HG03103 (cell line): ENCODE measurements around the gene ANKRD23.

ENCODE experiments used
- ATAC-seq: cut with Tn5 transposase; IDR thresholded peaks from one replicate; pipeline ENCODE4 v1.9.1; 2021; ENCODE audit warnings: low read depth; ENCODE audit not compliant: unreplicated experiment

The ANKRD23 gene

DNA sequence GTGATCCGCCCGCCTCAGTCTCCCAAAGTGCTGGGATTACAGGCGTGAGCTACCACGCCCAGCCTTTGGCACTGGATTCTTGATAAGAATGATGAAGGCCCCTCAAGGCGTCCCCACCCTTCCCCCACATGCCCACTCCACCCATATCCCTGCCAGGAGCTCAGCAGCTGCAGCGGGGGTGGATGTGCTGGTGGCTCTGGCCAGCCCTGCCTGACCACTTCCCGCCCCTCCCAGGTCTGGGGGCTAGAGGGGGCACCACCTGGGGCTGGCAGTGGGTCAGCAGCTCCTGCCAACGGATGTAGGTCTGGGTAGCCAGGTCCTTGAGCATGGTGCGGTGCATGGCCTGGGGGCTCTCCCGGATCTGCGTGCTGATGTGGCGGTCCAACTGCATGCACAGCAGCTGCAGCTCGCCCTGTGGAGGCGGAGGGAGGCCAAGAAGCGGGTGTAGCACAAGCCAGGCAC is 33.8 kb upstream of the ANKRD23 start:
- ATAC-seq = no peak

DNA sequence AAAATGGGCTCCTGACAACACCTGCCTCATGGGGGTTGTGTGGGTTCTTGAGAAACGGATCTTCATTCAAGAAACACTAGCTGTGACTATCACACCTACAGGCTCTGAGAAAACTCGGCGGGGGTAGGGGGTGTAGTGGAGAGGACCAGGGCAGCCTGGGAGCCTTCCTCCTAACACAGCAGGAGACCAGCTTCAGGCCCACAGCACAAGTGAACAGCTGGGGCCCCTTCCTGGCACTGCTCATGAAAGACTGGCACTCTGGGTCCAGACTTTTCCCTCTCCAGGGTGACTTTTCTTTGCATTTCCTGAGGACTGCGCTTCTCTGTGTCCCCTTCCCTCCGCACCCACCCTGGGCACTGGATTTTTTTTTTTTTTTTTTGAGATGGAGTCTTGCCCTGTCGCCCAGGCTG is 33.2 kb upstream of the ANKRD23 start:
- no peak for ATAC-seq

DNA sequence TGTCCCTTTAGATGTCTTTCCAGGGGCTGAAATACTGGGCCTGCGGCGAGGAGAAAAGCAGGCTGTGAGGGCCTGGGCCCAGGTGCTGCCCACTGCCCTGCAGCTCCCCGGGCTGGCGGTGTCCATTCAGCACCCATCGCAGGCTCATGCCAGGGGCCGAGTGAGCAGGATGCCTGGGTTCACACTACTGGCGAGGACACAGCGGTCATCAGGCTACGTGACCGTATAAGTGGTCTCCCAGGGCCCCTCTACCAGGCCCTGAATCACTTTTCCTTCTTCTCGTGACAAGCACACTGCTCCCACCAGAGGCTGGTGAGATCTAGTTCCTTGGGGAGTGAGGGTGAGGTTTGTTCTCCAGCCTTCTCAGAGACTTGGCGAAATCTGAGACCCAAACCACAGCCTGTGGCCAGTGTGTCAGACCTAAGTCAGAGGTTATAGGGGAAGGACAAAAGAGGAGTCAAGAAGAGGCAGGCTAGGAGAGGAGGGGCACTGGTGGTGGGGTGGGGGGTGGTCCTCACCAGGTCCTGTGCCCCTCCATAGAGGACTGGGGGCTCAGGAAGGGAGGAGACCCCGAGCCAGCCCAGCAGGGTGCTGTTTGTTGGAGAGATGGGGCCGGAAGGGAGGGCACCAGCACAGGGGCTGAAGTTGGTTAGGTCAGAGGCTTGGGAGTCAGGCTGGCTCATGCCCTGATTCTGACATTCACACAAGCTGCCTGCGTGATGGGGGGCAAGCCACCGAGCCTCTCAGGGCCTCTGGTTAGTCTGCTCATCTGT is 32.6 kb upstream of the ANKRD23 start:
- no peak for ATAC-seq

DNA sequence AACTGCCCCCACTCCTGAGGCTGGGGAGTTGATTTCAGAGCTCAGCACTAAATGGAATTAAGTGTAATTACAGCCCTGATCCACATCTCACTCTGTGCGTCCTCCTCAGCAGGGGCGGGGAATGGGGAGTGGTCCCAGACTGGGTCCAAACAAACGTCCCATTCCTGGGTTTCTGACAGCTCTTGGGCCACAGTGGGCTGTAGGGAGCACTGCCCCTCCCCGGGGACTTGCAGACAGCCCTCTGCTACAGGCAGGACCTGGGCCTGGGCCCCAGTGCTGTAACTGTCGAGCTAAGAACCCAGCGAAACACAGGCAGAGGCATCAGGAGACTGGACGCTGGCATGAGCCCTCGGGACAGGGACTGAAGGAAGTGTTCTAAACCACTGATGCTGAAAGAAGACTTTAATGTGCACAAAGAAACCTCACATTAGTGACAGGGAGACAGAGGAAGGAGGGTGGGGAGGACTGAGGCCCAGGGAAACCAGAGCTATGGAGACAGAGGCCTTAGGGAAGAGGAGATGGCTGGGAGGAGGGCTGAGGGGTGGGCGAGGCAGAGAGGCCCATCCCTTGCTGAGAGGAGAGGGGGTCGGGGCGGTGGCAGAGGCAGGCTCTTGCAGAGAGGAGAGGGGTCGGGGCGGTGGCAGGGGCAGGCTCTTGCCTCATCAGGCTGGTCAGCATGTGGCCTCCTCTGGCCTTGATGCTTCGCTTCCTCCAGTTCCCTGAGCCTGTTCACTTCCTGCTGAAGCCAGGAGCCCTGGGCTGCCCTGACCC is 31.9 kb upstream of the ANKRD23 start:
- no peak for ATAC-seq

DNA sequence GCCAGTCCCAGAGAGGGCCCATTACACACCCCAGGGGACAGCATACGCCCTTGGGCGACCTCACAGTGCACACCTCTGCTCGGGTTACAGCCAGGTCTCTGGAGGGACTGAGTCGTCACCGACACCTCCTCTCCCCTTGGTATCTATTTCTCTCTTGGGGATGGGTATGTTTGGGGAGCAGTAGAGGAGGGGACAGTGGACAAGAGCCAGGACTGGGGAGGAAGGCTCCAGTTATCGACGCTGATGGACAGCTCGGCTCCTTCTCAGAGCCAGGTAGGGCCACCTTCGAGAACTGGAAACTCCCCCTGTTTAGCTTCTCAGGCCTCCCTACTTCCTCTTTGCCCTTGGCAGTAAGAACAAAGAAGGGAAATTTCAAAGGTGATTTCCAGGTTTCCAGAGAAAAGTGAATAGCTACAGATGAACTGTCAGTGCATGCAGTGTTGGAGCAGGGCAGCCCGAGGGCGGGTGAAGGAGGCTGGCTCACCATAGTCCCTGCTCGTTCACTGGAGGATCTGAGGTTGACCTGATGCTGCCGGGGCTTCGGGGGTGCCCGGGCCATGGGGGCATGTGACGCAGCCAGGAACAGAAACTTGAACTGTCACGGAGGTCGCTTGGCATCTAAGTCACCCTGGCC is 30.5 kb upstream of the ANKRD23 start:
- no peak for ATAC-seq

DNA sequence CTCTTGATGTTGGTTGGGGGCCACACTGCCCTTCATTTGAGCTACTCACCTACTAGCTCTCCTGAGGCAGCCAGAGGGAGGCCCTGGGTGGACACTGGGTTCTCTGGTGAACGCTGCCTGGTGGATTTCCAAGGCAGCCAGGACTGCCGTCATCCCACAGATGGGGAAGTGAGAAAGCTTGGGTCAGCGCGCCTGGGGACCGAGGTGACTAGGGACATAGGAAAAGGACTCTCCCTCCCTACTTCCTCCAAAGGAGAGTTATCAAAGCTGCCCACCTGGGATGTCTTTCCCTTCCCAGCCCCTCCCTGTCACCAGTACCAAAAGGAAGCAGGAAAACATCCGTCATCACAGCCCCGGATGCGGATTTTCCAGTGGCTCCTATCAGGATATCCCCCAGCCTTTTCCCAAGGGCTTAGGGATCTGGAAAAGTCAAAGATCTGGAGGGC is 29.9 kb upstream of the ANKRD23 start:
- ATAC-seq = no peak

DNA sequence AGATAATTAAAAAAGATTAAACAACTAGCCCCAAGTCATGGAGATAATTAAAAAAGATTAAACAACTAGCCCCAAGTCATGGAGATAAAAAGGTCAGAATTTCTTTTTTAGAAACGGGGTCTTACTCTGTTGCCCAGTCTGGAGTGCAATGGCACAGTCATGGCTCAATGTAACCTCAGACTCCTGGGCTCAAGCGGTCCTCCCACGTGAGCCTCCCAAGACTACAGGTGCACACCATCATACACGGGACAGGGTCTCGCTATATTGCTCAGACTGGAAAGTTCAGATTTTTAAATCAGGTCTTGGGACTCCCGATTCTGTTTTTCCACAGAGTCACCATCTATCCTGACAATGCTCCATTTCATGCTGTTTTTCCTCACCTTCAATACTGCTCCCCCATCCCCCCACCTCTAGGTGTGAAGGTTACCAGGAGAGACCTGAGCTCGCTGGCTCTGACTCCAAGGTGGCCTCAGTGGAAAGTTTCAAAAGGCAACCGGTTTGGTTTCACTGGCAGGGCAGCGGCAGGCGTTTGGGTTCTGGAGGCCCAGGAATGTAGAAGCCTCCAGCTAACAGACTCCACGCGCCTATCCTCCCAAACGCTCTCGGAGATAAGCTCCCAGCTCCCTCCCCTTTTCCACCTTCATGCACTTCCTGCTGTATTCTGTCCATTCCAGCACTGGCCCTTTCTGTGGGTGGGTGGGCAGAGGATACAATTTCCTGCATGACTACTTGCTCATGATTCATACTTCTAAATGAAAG is 28.9 kb upstream of the ANKRD23 start:
- no peak for ATAC-seq

DNA sequence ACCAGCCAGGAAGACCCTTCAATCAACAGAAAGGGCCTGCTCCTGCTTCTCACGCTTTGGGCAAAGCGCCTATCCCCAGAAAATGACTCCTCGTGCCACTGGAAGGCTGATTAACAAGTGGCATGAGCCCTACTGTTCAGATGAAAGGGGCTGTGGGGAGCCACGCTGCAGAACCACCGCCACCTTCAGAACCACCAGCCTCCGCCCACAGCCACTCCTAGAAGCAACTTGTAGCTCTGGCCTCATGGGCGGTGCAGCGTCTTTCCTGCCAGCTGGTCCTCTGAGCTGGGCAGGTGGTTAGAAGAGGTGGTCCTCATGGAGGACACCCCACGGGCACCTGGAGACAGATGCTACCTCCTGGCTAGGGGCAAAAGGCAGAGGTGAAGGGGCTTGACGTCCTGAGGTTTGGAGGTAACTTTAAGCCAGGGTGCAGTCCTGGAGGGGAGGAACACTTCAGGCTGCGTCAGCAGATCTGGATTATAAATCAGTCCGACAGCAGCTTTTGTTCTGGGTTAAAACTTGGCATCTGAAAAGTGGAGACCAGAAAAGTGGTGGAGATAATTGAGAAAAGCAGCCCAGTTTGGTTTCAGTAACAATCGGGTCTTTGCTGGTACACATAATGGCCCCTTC is 26.9 kb upstream of the ANKRD23 start:
- no peak for ATAC-seq

DNA sequence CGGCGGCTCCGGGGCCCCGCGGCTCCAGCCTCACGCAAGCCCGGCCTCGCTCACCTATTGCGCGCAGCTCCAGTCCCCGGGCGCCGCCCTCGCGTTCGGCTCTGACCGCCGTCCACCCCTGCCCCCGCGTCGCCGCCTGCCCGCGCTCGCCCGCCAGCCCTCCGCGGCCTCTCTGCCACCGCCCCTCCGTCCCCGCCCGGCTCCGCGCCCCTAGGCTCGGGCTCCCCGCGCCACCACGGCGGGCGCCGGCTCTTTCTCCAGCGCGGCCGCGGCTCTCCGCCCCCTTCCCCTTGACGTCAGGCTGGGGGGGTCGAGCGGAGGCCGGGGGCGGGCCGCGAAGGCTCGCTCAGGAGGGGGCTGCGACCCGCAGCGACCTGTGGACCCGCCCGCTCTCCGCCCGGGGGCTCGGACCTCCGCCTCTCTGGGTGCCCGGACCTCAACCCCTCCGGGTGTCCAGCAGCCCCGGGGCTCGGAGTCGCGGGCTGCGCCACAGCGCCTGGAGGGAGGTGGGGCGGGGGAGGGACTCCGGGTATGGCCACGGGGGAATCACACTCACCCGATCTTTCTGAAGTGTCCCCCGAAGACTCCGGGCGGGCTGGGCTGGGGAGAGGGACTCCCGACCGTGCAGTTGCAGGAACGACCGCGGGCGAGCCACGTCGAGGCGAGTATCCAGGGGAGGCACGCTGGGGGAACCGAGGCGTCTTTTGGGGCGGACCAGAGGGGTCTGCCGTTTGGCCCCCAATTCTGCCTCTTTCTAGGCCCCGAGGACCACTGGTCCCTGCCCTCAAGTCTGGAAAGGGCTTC is 26.2 kb upstream of the ANKRD23 start, which contains the start of gene SEMA4C:
SEMA4C (minus strand) TSS at position 259 of the 804 bp plus-strand sequence. CDS start 2,194 bp downstream, outside the sequence.
- no peak for ATAC-seq

DNA sequence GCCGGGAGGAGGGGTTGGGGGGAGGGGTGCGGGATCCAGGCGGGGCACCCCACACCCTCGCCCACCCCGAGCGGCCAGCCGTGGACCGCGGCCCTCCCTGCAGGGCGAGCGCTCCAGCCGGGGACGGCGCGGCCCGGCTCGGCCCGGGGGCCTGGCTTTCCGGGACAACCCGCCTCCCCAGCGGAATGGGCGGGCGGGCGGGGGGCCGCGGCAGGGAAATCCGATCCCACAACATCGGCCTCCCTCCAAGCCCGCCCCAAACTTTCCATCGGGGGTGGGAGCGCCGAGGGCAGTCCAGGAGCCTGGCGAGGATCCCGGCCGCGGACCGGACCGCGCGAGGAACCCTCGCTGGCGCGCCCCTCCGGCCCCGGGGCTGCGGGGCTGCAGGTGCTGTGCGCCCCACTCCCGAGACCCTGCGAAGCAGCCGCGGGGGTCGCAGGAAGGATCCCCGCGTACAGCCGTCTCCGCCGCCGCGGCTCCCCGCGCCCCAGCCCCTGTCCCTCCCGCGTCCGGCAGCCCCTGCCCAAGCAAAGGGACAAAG is 25.5 kb upstream of the ANKRD23 start:
- no peak for ATAC-seq

DNA sequence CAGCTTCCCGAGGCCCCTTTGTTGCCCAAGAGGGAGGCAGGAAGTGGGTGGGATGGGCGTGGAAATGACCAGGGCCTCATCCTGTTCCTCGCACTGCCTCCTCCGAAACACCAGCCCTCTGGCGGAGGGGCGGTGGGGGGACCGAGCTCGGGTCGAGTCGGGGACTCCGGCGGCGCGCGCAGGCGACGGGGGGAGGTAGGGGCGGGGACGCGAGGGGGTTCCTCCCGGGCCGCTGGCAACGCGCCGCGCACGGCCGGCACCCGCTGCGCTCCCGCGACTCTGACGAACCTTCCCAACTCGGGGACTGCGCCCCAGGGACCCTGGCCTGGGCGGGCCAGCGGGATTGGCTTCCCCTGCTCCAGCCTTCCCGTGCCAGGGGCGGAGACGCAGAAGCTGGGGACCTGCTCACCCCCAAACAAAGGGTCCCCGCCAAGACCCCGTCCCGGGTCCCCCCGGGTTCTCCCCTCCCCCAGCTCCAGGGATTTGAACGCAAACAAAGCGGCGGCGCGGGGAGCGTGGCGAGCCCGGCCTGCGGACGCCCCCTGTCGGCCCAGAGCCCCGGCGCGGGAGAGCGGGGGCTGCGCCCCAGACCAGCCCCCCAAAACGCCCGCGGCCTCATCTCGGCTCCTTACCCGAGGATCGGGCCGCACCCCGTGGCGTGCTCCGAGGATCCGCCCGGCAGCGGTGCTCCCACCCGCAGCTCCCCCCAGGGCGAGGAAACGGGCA is 24.9 kb upstream of the ANKRD23 start:
- peak; percentile 39 for ATAC-seq

DNA sequence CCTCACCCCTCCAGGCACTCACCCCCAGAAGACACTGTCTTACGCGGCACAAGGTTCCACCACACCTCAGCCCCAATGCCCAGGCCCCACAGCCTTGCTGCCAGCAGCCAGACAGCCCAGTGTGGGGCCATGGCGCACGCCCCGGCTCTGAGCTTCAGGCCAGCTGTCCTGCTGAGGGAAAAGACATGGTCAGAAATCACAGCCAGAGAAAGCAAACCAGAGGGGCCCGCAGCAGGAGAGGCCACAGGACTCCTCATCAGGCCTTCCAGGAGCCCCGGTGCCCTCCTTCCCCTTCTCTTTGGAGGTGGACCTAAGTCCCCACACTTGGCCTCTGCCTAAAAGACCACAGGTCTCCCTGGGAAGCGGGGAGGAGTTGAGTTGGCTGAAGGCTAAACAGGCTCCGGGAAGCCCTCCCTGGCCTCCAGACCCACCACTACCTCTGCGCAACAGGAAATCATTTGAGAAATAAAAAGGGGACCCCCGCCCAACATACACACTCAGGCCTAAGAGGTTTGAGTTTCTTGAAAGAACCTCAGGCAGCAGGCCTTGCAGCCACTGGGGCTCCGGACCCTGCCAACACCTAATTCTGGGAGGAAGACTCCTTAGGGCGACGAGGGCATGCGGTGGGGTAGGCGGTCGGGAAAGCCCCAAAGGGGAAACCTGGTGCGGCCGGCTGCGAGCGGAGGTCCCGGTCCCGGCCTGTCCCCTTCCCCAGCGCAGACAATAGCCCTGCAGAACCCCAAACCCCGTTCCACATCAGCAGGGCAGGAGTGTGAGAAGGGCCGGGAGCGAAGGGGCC is 24.1 kb upstream of the ANKRD23 start:
- no peak for ATAC-seq

DNA sequence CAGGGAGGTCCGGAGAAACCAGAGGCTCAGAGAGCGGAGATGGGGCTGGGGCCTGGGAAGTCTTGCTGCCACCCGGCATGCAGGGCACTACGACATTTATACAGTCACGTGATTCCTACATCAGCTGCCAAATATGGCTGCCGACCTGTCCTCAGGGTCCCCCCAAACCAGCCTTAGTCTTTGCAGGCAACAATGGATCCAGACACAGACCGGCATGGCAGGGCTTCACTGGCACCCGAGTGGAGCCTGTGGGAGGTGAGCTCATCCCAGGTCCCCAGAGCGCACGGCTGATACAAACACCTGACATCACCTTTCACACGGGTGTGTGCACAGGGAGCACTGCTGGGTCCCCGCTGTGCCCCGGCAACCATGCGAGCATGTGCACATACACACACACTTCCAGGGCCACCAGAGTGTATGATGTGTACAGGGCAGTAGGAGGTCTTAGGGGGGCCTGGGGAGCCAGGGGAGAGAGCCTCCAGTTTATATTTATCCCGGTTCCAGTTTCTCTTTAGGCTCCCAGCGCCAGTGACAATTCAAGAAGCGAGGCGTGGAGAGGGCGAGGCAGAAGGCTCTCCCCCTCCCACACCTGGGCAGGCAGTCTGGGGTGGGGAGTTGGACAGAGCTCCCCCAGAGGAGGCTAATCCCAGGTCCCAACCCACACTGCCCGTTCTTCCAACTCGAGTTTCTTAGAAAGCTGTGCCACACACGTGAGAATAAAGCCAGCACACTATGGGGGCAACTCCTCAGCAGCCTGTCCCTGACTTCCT is 23.4 kb upstream of the ANKRD23 start:
- ATAC-seq = no peak

DNA sequence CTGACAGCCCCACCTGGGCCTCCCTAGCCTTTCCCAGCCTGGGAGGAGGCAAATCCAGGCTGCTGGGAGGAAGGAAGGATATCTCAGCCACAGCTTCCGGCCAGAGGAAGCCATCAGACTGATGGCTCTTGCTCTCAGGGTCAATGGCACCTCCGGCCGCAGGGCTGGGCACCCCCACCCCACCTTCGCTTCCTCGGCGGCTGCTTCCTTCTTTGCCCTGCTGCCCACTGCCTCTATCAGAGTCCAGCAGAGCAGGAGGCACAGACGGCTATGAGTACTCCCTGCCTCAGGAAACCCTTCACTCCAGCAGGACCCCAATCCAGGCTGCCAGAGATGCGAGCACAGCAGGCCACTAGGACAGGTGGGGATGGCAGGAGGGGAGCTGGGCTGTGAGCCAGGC is 22.8 kb upstream of the ANKRD23 start:
- no peak for ATAC-seq

DNA sequence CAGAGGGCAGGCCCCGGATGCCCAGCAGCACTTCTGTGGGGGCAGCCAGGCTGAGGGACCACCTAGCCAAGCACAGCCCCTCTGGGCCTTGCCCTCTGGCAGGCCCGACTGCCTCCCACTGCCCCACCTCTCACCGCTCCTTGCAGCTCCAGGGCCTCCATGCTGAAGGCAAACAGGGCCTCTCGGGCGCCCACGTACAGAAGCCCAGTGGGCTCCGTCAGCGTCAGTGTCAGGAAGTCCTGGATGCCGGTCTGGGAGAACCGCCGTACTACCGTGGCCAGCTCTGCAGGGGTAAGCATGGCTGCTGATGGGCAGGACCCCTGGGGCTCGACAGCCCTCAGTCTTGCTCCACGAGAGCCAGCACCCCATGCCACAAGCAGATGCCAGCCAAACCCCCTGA is 22.3 kb upstream of the ANKRD23 start:
- no peak for ATAC-seq

DNA sequence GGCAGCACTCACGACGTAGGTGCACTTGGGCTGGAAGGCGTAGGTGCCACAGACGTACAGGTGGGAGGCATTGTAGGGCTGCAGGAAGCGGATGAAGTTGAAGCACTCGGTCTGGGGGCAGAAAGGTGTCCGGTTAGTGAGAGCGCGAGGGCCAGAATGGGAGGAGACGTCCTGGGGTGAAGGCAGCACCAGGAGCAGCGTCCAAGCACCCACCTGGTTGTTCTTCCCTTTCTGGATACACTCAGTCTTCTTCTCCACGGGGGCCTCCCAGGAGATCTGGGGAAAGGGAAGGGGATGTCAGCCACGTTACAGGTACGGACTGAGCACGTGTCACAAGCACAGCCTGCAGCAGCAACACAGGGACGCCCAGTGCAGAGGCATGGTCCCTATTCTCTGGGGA is 21.8 kb upstream of the ANKRD23 start:
- no peak for ATAC-seq
